Esophagus squamous epithelium (tissue), 5 donors: Measurements from ENCODE around the gene ORAI3. TPM values are rescaled to one million over a fixed set of nuclear protein-coding genes. Genes with fewer than 3 reads are reported as not detected.
A peak's percentile ranks its signal among the peaks of the same experiment; 100 is the strongest.

ENCODE experiments used
- DNase-seq: peaks from one replicate; lab custom pipeline; 2025; lab: John Stamatoyannopoulos, UW
- H3K27ac ChIP-seq, 4 donors: fragments of 200-600 bp; sonication (generic); one replicate each; pipeline ENCODE4 v1.5.1; 2016 to 2019; ENCODE audit warnings: mild to moderate bottlenecking in 1 of 4
- H3K27me3 ChIP-seq, 4 donors: fragments of 200-600 bp; sonication (generic); 1 replicate in 3 of 4; 2 replicates in 1 of 4; pipeline versions ENCODE4 v1.5.1 to v1.6.0; 2017 to 2021; ENCODE audit warnings: antibody characterized with exemption in 1 of 4
- H3K36me3 ChIP-seq, 3 donors: fragments of 200-600 bp; sonication (generic); one replicate each; pipeline ENCODE4 v1.5.1; 2016 to 2019
- H3K4me1 ChIP-seq, 3 donors: fragments of 200-600 bp; sonication (generic); one replicate each; pipeline ENCODE4 v1.5.1; 2017 to 2019
- H3K4me3 ChIP-seq, 4 donors: fragments of 200-600 bp; sonication (generic); 1 replicate in 3 of 4; 2 replicates in 1 of 4; pipeline ENCODE4 v1.5.1; 2016 to 2019; ENCODE audit warnings: mild to moderate bottlenecking in 2 of 4, moderate library complexity in 1 of 4
- H3K9me3 ChIP-seq, 3 donors: fragments of 200-600 bp; sonication (generic); one replicate each; pipeline ENCODE4 v1.5.1; 2016 to 2019
- CTCF ChIP-seq, 6 experiments: fragments of 450-650 bp in 4 of 6; fragments of 200-600 bp in 2 of 6; sonication (generic) in 2 of 6; IDR thresholded peaks; one replicate each; pipeline ENCODE4 v1.5.1; 2016 to 2019; ENCODE audit warnings: antibody characterized with exemption in 6 of 6, mild to moderate bottlenecking in 4 of 6, moderate library complexity in 4 of 6
- POLR2A ChIP-seq, 4 donors: fragments of 450-650 bp; IDR thresholded peaks; one replicate each; pipeline ENCODE4 v1.6.1; 2017; ENCODE audit warnings: antibody characterized with exemption in 4 of 4, mild to moderate bottlenecking in 4 of 4, moderate library complexity in 3 of 4
- WGBS, 2 donors: methylation state at CpG; one replicate each; pipeline ENCODE4 v1.1.5; 2018; 5-methylcytosine and 5-hydroxymethylcytosine counted together
- intact Hi-C: fragments of 100-400 bp; cut with DNase I; formaldehyde crosslinking; loops from one replicate; pipeline ENCODE4 v1.15.0; 2022
- total RNA-seq, 4 donors: library from RNA; depleted of rRNA; stranded (reverse); fragments of >200 nt; gene quantifications; one replicate each; pipeline ENCODE4 v1.1.0, GENCODE V29; 2016
- donor health status: DM: yes; HTN: yes; CAD: no.

Gene ORAI3
- total RNA-seq, 4 donors from 2014 or later = 4.0 to 28.6 (median 18.0) TPM

- TF ChIP-seq CTCF (IDR thresholded peaks at IDR 0.05) = no peak
- no peak for TF ChIP-seq POLR2A (IDR thresholded peaks at IDR 0.05)
- Histone ChIP-seq H3K27ac (no peak overlapping the region), H3K4me3 (no peak overlapping the region), H3K9me3 (no peaks in the 10 kb centered on the region), H3K4me1 (peaks cover 14 to 22% (median 15%) of the 10 kb centered on the region in 3 donors), H3K36me3 (peaks cover 0 to 4% (median 0%) of the 10 kb centered on the region in 3 donors), H3K27me3 (no peaks in the 10 kb centered on the region)
- WGBS, 2 donors = 72 to 78% methylated on average over 21 of the region's 29 CpGs
- intact Hi-C loops = no loop called here
- DNase-seq = no peak
Observed at GRCh38 chr16:30992931-30993816, 44.3 kb downstream of the ORAI3 start.

GRCh38 chr16:30995927-30996323 lies 47.1 kb downstream of the ORAI3 start:
- DNase-seq = no peak
- no peaks in the 10 kb centered on the region for H3K27me3 ChIP-seq
- peak overlapping the region in 2 of 4 donors; percentile 59 to 83 for H3K4me3 ChIP-seq
- no peaks in the 10 kb centered on the region for H3K36me3 ChIP-seq
- H3K27ac ChIP-seq = peak overlapping the region; percentile 76 to 94 (median 84)
- peaks cover 16 to 47% (median 26%) of the 10 kb centered on the region in 3 donors for H3K4me1 ChIP-seq
- no peaks in the 10 kb centered on the region for H3K9me3 ChIP-seq
- TF ChIP-seq CTCF (IDR thresholded peaks at IDR 0.05) = no peak
- no peak for TF ChIP-seq POLR2A (IDR thresholded peaks at IDR 0.05)
- WGBS, 2 donors = 65 to 71% methylated on average over 11 of the region's 11 CpGs
- intact Hi-C loops = loop anchor here (5.0 kb wide), 1 partner anchor 41 kb away; no protein-coding TSS in a partner anchor

GRCh38 chr16:30996324-30996984 lies 47.6 kb downstream of the ORAI3 start:
- WGBS, 2 donors = 14 to 23% methylated on average over 8 to 10 of the region's 23 CpGs
- no peak for DNase-seq
- peak overlapping the region; percentile 38 to 83 (median 58) for H3K4me3 ChIP-seq
- H3K4me1 ChIP-seq = peaks cover 18 to 52% (median 29%) of the 10 kb centered on the region in 3 donors
- H3K27ac ChIP-seq = peak overlapping the region; percentile 76 to 94 (median 84)
- no peaks in the 10 kb centered on the region for H3K9me3 ChIP-seq
- no peaks in the 10 kb centered on the region for H3K36me3 ChIP-seq
- TF ChIP-seq POLR2A (IDR thresholded peaks at IDR 0.05) = no peak
- TF ChIP-seq CTCF (IDR thresholded peaks at IDR 0.05) = no peak
- H3K27me3 ChIP-seq = no peaks in the 10 kb centered on the region
- intact Hi-C loops = loop anchor here (5.0 kb wide), 1 partner anchor 41 kb away; no protein-coding TSS in a partner anchor

GRCh38 chr16:30996985-30997724 lies 48.3 kb downstream of the ORAI3 start:
- TF ChIP-seq CTCF (IDR thresholded peaks at IDR 0.05) (no peak), POLR2A (IDR thresholded peaks at IDR 0.05) (peak in 2 of 4 donors; percentile 54 to 76)
- Histone ChIP-seq H3K27ac (peak overlapping the region; percentile 76 to 94 (median 84)), H3K36me3 (no peaks in the 10 kb centered on the region), H3K27me3 (no peaks in the 10 kb centered on the region), H3K4me1 (peaks cover 22 to 59% (median 33%) of the 10 kb centered on the region in 3 donors), H3K4me3 (peak overlapping the region; percentile 38 to 83 (median 58)), H3K9me3 (no peaks in the 10 kb centered on the region)
- WGBS, 2 donors = 2 to 5% methylated on average over 9 to 14 of the region's 60 CpGs
- no peak for DNase-seq
- intact Hi-C loops = loop anchor here (5.0 kb wide), 1 partner anchor 40 kb away; no protein-coding TSS in a partner anchor
